ENCODE measurements around the gene SSR3.

SSR3 gene

DNA sequence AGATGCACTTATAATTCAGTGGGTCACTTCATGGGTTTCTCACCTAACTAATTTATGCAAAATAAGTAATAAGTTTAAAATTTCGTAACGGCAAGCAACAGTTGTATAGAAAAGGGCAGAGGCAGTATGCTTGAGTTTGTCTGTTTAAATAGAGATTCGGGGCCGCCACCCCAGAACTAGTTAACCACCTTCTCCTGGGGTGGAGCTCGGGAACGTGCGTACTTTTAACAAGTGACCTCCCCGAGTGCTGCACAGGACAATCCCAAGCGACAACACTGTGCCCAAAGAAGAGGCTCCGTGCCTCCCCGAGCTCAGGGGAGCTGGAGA lies 439 bp downstream of the SSR3 start:
- H3K9me3 Mint-ChIP-seq = no peaks in the 10 kb centered on the region
- no peaks in the 10 kb centered on the region for H3K27me3 Mint-ChIP-seq
- peak overlapping the region; percentile 90 for H3K27ac Mint-ChIP-seq
- ATAC-seq (no peak), DNase-seq (no peak)
- H3K4me1 Mint-ChIP-seq = peaks cover 52% of the 10 kb centered on the region
- H3K4me3 Mint-ChIP-seq = peak overlapping the region; percentile 94
- H3K36me3 Mint-ChIP-seq (ENCODE audit: low read depth) = peaks cover 46% of the 10 kb centered on the region

DNA sequence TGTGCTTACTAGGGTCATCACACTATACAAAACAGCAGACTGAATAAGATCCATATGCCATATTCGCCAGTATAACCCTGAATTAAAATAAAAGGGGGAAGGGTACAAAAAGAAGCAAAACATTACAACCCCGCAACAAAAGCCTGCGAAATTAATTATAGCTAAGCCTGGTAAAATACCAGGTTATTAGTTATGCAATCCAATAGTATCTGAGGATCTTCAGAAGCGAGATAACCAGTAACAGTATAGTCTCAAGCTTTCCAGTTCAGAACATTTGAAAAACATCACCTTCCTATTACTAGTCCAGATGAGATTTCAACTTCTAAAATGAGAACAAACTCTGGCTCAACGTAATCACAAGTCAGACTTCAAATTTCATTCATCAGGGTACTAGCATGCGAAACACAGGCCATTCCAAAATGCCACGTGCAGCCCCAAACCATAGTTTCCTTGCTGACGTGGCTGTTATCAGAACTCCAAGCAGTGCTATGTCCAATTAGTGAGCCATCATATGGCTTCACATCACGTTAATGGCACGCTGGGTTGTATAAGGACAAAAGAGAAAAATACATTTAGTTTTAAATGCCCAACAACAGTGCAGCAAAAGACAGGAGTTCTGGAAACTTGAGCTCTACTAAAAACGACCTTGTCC lies 1.1 kb downstream of the SSR3 start:
- H3K36me3 Mint-ChIP-seq (ENCODE audit: low read depth) = peaks cover 48% of the 10 kb centered on the region
- ATAC-seq (no peak), DNase-seq (peak; percentile 16)
- H3K27ac Mint-ChIP-seq = peak overlapping the region; percentile 90
- H3K9me3 Mint-ChIP-seq = no peaks in the 10 kb centered on the region
- H3K4me3 Mint-ChIP-seq = peak overlapping the region; percentile 94
- H3K4me1 Mint-ChIP-seq = peaks cover 53% of the 10 kb centered on the region
- no peaks in the 10 kb centered on the region for H3K27me3 Mint-ChIP-seq

- peaks cover 57% of the 10 kb centered on the region for H3K36me3 Mint-ChIP-seq (ENCODE audit: low read depth)
- no peak overlapping the region for H3K27ac Mint-ChIP-seq
- H3K4me3 Mint-ChIP-seq = peak overlapping the region; percentile 94
- H3K27me3 Mint-ChIP-seq = no peaks in the 10 kb centered on the region
- H3K9me3 Mint-ChIP-seq = no peaks in the 10 kb centered on the region
- DNase-seq (no peak), ATAC-seq (no peak)
- H3K4me1 Mint-ChIP-seq = peaks cover 55% of the 10 kb centered on the region
Observed at GRCh38 chr3:156552973-156553372, 1.9 kb downstream of the SSR3 start.

GRCh38 chr3:156551746-156552145 lies 3.2 kb downstream of the SSR3 start:
- no peaks in the 10 kb centered on the region for H3K27me3 Mint-ChIP-seq
- H3K9me3 Mint-ChIP-seq = no peaks in the 10 kb centered on the region
- H3K36me3 Mint-ChIP-seq (ENCODE audit: low read depth) = peaks cover 68% of the 10 kb centered on the region
- ATAC-seq = no peak
- peak overlapping the region; percentile 41 for H3K27ac Mint-ChIP-seq
- no peak overlapping the region for H3K4me3 Mint-ChIP-seq
- H3K4me1 Mint-ChIP-seq = peaks cover 60% of the 10 kb centered on the region
- no peak for DNase-seq

DNA sequence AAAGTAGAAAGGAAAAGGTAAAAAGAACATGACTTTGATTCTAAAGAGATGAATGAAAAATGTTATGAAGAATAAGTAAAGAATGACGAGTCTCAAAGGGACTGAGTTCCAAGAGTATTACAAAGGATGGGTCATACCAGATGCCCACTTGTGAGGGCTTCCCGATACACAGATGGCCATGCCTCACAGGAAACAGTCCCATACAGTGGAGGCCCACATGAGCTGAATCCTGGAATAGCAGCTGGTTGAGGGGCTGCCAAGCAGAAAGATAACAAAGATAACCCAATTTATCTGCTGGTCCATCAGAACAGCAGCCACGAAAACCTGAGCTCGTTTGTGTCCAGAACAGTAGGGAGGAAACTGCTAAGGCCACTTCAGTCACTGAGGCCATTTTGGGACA lies 3.7 kb downstream of the SSR3 start:
- Mint-ChIP-seq H3K4me1 (peaks cover 64% of the 10 kb centered on the region), H3K4me3 (no peak overlapping the region), H3K27ac (no peak overlapping the region), H3K36me3 (ENCODE audit: low read depth) (peaks cover 73% of the 10 kb centered on the region), H3K9me3 (no peaks in the 10 kb centered on the region), H3K27me3 (no peaks in the 10 kb centered on the region)
- ATAC-seq = no peak
- no peak for DNase-seq

DNA sequence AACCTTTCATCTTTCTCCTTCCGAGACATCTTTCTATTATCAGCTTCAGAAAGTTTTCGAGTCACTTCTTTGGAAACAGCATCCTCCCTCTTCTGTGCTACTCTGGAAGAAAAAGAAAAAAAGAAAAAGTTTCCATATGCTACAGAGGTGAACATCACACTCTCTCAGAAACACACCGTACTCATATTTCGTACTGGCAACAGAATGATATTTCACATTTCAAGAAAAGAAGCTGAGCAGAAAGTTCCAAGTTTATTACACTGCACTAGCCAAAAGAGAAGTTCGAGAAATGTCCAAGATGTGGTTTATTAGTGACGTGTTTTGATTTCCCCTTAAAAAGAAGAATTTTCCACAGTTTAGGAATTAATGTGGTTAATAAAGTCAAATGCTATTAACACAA lies 6.0 kb downstream of the SSR3 start:
- Mint-ChIP-seq H3K36me3 (ENCODE audit: low read depth) (peaks cover 70% of the 10 kb centered on the region), H3K9me3 (no peaks in the 10 kb centered on the region), H3K27ac (no peak overlapping the region), H3K27me3 (no peaks in the 10 kb centered on the region), H3K4me3 (no peak overlapping the region), H3K4me1 (peaks cover 53% of the 10 kb centered on the region)
- DNase-seq = no peak
- no peak for ATAC-seq

GRCh38 chr3:156548041-156548687 lies 6.8 kb downstream of the SSR3 start:
- peaks cover 67% of the 10 kb centered on the region for H3K36me3 Mint-ChIP-seq (ENCODE audit: low read depth)
- no peak overlapping the region for H3K4me3 Mint-ChIP-seq
- H3K9me3 Mint-ChIP-seq = no peaks in the 10 kb centered on the region
- H3K27ac Mint-ChIP-seq = no peak overlapping the region
- ATAC-seq (no peak), DNase-seq (no peak)
- H3K4me1 Mint-ChIP-seq = peaks cover 47% of the 10 kb centered on the region
- no peaks in the 10 kb centered on the region for H3K27me3 Mint-ChIP-seq

- Mint-ChIP-seq H3K27ac (no peak overlapping the region), H3K4me3 (no peak overlapping the region), H3K27me3 (no peaks in the 10 kb centered on the region), H3K9me3 (no peaks in the 10 kb centered on the region), H3K36me3 (ENCODE audit: low read depth) (peaks cover 66% of the 10 kb centered on the region), H3K4me1 (peaks cover 42% of the 10 kb centered on the region)
- ATAC-seq (no peak), DNase-seq (no peak)
Observed at GRCh38 chr3:156547637-156548036, 7.3 kb downstream of the SSR3 start.

DNA sequence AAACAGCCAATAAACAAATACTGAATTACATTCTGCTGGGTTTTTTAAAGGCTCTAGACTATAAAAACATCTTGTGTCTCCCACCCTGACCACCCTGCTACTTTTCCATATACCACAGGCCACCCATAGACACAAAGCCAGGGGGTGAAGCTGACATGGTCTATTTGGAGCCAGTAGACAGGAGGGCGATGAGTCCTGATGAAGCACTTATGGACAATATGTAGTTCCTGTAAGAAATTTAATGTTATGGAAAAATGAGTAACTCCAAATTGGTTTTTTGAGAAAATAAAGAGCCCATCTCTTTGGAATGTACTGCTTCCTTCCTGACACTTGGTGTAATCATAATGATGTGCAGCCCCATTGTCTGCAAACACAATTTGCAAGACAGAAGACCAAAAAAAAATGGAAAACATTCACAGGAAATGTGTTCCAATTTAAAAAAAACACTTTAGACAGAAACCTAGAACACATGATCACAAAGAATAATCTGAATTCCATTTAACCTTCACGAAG lies 11.8 kb downstream of the SSR3 start:
- Mint-ChIP-seq H3K9me3 (no peaks in the 10 kb centered on the region), H3K27me3 (no peaks in the 10 kb centered on the region), H3K27ac (no peak overlapping the region), H3K4me1 (peaks cover 12% of the 10 kb centered on the region), H3K36me3 (ENCODE audit: low read depth) (peaks cover 50% of the 10 kb centered on the region), H3K4me3 (no peak overlapping the region)
- no peak for ATAC-seq
- no peak for DNase-seq

DNA sequence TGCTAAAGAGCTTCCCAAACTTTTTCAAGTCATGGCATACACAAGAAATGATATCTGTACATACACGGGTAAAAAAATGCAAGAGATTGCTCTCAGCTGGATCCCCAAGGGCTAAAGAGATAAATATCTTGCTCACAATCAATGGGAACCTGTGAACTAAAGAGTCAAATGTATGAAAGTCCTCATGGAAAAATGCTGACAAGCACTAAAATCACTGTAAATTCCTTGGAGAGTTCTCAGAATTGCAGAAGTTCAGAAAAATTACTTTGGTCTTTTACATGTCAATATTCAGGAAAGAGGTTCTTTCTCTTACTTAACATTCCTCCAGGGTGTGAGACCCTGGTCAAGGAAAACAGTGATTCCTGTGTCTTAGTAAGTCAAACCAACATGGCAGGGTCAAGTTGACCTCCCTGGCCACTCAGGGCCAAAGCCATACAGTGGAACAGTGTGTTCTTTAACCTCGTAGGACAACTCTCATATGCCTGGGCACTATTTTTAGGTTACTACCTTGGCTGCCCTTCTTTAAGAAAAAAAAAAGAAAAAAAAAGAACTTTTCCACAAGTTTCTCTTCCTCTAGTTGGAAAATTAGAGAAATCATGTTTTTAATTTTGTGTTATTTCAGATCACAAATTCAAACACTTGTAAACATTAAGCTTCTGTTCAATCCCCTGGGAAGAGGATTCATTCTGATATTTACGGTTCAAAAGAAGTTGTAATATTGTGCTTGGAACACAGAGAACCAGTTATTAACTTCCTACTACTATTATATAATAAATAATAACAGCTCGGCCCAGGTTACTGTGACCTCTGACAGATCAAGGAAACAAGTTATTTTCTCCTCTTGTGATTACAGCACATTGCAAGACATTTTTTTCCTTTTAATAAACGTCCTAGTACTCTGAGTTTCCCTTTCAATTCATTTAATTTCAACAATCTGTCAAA lies 12.5 kb downstream of the SSR3 start:
- Mint-ChIP-seq H3K27ac (no peak overlapping the region), H3K36me3 (ENCODE audit: low read depth) (peaks cover 45% of the 10 kb centered on the region), H3K27me3 (no peaks in the 10 kb centered on the region), H3K4me3 (no peak overlapping the region), H3K9me3 (no peaks in the 10 kb centered on the region), H3K4me1 (peaks cover 12% of the 10 kb centered on the region)
- DNase-seq = no peak
- no peak for ATAC-seq

GRCh38 chr3:156539802-156540201 lies 15.1 kb downstream of the SSR3 start:
- Mint-ChIP-seq H3K4me1 (peaks cover 14% of the 10 kb centered on the region), H3K9me3 (no peaks in the 10 kb centered on the region), H3K4me3 (no peak overlapping the region), H3K27ac (no peak overlapping the region), H3K36me3 (ENCODE audit: low read depth) (peaks cover 29% of the 10 kb centered on the region), H3K27me3 (no peaks in the 10 kb centered on the region)
- ATAC-seq = no peak
- DNase-seq = no peak

- Mint-ChIP-seq H3K9me3 (no peaks in the 10 kb centered on the region), H3K27me3 (no peaks in the 10 kb centered on the region), H3K4me3 (no peak overlapping the region), H3K36me3 (ENCODE audit: low read depth) (peaks cover 29% of the 10 kb centered on the region), H3K27ac (no peak overlapping the region), H3K4me1 (peaks cover 15% of the 10 kb centered on the region)
- DNase-seq (no peak), ATAC-seq (no peak)
Observed at GRCh38 chr3:156539051-156539450, 15.9 kb downstream of the SSR3 start.

DNA sequence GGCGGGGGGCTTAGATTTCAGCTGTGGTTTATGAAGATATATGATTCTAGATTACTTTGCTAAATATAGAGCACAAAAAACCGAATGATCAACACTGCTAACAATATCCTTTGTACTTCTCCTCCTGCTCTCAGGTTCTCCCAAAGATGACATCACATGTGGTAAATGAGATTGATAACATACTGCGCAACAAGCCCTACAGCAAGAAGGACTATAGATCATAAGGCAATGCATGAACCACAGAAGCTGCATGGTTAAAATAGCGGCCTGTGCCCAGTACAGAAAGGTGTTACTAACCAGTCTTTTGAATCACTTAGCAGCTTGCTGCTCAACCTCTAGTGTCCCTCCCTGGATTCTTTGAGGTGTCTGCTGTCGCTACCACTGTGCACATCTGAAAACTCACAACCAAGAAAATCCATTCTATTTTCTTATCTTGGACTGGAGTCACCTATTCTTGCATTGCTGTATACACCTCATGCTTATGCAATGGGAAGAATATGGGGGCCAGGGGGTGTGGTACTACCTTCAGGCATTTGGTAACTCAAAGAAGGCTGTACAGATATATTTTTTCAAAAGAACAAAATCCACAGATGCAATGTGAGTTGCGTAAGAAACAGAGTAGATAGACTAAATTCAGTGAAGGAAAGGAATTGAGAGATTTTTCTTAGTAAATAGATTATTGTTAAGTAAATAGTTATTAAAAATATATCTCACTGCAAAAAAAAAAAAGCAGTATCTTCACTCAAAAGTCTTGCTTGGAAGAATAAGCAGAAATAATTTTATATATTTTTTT lies 18.2 kb downstream of the SSR3 start:
- no peak for DNase-seq
- no peak for ATAC-seq
- Mint-ChIP-seq H3K36me3 (ENCODE audit: low read depth) (peaks cover 19% of the 10 kb centered on the region), H3K27ac (no peak overlapping the region), H3K4me1 (peaks cover 17% of the 10 kb centered on the region), H3K4me3 (no peak overlapping the region), H3K9me3 (no peaks in the 10 kb centered on the region), H3K27me3 (no peaks in the 10 kb centered on the region)

GRCh38 chr3:156535798-156536197 lies 19.1 kb downstream of the SSR3 start:
- Mint-ChIP-seq H3K36me3 (ENCODE audit: low read depth) (peaks cover 16% of the 10 kb centered on the region), H3K27ac (peak overlapping the region; percentile 34), H3K27me3 (no peaks in the 10 kb centered on the region), H3K4me1 (peaks cover 17% of the 10 kb centered on the region), H3K9me3 (no peaks in the 10 kb centered on the region), H3K4me3 (no peak overlapping the region)
- DNase-seq (no peak), ATAC-seq (no peak)
